Measurements from ENCODE around the gene FOXF2.

GRCh38 chr6:1395506-1395905 is 6.1 kb downstream of the FOXF2 start:
- TF ChIP-seq CTCF (conservative IDR thresholded peaks at IDR 0.05; ENCODE audit: low read depth in 2 of 2) (no peak), POLR2AphosphoS5 (IDR thresholded peaks at IDR 0.05; ENCODE audit: low read depth) (no peak), ZNF331 (CRISPR knock-in tag; IDR thresholded peaks at IDR 0.05; ENCODE audit: low read depth) (no peak), REST (IDR thresholded peaks at IDR 0.05; ENCODE audit: unreplicated experiment) (no peak), ETS1 (IDR thresholded peaks at IDR 0.05) (no peak), JUNB (IDR thresholded peaks at IDR 0.05; ENCODE audit: unreplicated experiment) (no peak), EZH2phosphoT487 (IDR thresholded peaks at IDR 0.05; ENCODE audit: unreplicated experiment) (no peak)

Data from GM23338 (cell line).